ENCODE measurements around the gene AFF1.

The AFF1 gene

DNA sequence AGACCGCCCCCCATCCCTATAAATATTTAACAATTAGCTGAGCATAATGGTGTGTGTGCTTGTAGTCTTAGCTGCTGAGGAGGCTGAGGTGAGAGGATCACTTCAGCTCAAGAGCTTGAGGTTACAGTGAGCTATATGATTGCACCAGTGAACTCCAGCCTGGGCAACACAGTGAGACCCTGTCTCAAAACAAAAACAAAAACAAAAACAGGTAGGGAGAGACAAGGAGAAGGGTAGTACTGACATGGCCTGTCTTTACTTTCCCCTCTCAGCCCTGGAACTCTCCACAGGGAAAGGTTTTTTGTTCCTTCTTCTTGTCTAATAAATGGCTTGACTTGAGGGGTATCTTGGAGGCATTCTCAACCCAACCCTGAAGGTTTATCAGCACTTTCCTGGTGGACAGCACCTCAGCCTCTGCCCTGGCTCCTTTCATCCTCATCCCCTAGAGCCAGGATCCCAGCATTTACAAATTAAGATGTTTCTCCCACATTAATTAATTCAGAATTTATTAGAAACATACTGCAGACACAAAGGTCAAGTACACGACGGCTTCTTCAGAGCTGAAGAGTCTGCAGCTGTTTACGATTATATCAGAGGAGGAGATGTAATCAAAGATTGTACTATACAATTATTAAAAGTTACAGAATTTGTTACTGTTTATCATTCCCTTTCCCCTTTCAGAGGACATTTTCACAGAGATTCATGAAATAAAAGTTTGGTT is 131.8 kb downstream of the AFF1 start:
- no peaks in the 10 kb centered on the region for H3K36me3 ChIP-seq (ENCODE audit: low read length)
- no peaks in the 10 kb centered on the region for H3K27me3 ChIP-seq (ENCODE audit: low read length)
- H3K9ac ChIP-seq (ENCODE audit: low read length), result no peak overlapping the region
- no peak for TF ChIP-seq EZH2phosphoT487 (conservative IDR thresholded peaks at IDR 0.05; ENCODE audit: low read length)
- TF ChIP-seq, protein P1, sequence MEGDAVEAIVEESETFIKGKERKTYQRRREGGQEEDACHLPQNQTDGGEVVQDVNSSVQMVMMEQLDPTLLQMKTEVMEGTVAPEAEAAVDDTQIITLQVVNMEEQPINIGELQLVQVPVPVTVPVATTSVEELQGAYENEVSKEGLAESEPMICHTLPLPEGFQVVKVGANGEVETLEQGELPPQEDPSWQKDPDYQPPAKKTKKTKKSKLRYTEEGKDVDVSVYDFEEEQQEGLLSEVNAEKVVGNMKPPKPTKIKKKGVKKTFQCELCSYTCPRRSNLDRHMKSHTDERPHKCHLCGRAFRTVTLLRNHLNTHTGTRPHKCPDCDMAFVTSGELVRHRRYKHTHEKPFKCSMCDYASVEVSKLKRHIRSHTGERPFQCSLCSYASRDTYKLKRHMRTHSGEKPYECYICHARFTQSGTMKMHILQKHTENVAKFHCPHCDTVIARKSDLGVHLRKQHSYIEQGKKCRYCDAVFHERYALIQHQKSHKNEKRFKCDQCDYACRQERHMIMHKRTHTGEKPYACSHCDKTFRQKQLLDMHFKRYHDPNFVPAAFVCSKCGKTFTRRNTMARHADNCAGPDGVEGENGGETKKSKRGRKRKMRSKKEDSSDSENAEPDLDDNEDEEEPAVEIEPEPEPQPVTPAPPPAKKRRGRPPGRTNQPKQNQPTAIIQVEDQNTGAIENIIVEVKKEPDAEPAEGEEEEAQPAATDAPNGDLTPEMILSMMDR (IDR thresholded peaks at IDR 0.05; ENCODE audit: insufficient read depth, low read length, poor library complexity, severe bottlenecking), result no peak
- no peak overlapping the region for H2AFZ ChIP-seq (ENCODE audit: low read depth, low read length, severe bottlenecking)
- H3K4me2 ChIP-seq (ENCODE audit: low read depth, low read length, poor library complexity, severe bottlenecking), result no peak overlapping the region
- H3K79me2 ChIP-seq (ENCODE audit: insufficient read depth, low read length), result no peaks in the 10 kb centered on the region
- H3K9me3 ChIP-seq (ENCODE audit: insufficient read depth, low read length), result no peaks in the 10 kb centered on the region
- no peak overlapping the region for H3K27ac ChIP-seq (ENCODE audit: low read depth, low read length)
- H4K20me1 ChIP-seq (ENCODE audit: low read depth, low read length), result no peaks in the 10 kb centered on the region
- H3K9me2 ChIP-seq (replicated peaks; ENCODE audit: insufficient read depth, low read length), result no peaks in the 10 kb centered on the region
- H3F3A ChIP-seq (ENCODE audit: insufficient read depth), result no peaks in the 10 kb centered on the region
- H3K4me3 ChIP-seq (ENCODE audit: insufficient read depth, low read length, poor library complexity, severe bottlenecking), result no peak overlapping the region

DNA sequence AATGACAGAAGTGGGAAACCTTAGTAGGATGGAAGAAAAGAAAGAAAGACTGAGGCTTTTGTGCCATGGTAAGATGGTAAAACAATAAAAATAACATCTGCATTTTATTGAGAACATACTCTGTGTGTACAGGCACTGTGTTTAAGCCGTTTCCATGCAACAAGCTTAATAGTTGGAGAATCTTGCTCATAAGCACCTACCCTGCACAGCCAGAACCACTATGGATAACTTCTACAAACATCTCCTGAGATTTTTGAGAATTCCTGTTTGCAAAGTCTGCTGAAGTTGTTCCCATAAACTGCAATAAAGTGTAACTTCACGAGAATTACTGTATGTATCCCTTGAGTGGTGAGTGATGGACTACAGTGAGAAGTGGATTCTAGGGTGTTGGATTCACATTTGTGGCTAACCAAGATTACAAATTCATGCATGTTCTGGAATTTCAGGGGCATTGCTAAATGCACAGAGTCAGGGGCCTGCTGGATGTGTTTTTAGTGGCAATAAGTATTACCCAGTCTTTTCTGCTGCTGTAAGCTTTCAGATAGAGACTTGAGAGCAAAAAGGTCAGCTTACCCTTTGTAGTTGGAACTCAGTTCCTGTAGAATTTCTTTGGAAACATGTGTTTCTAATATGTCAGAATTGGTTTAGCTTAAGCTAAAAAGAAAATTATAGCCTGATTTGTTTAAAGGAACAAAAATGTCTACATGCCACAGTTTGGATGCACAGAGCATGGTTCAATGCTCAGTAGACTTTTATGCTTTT is 132.5 kb downstream of the AFF1 start:
- no peaks in the 10 kb centered on the region for H3K27me3 ChIP-seq (ENCODE audit: low read length)
- no peaks in the 10 kb centered on the region for H4K20me1 ChIP-seq (ENCODE audit: low read depth, low read length)
- no peaks in the 10 kb centered on the region for H3F3A ChIP-seq (ENCODE audit: insufficient read depth)
- H3K4me2 ChIP-seq (ENCODE audit: low read depth, low read length, poor library complexity, severe bottlenecking), result no peak overlapping the region
- no peak overlapping the region for H3K4me3 ChIP-seq (ENCODE audit: insufficient read depth, low read length, poor library complexity, severe bottlenecking)
- no peaks in the 10 kb centered on the region for H3K9me2 ChIP-seq (replicated peaks; ENCODE audit: insufficient read depth, low read length)
- H3K27ac ChIP-seq (ENCODE audit: low read depth, low read length), result no peak overlapping the region
- no peak overlapping the region for H2AFZ ChIP-seq (ENCODE audit: low read depth, low read length, severe bottlenecking)
- TF ChIP-seq, protein P1 (IDR thresholded peaks at IDR 0.05; ENCODE audit: insufficient read depth, low read length, poor library complexity, severe bottlenecking), result no peak
- TF ChIP-seq EZH2phosphoT487 (conservative IDR thresholded peaks at IDR 0.05; ENCODE audit: low read length), result no peak
- H3K9me3 ChIP-seq (ENCODE audit: insufficient read depth, low read length), result no peaks in the 10 kb centered on the region
- H3K36me3 ChIP-seq (ENCODE audit: low read length), result no peaks in the 10 kb centered on the region
- H3K9ac ChIP-seq (ENCODE audit: low read length), result no peak overlapping the region
- H3K79me2 ChIP-seq (ENCODE audit: insufficient read depth, low read length), result no peaks in the 10 kb centered on the region

DNA sequence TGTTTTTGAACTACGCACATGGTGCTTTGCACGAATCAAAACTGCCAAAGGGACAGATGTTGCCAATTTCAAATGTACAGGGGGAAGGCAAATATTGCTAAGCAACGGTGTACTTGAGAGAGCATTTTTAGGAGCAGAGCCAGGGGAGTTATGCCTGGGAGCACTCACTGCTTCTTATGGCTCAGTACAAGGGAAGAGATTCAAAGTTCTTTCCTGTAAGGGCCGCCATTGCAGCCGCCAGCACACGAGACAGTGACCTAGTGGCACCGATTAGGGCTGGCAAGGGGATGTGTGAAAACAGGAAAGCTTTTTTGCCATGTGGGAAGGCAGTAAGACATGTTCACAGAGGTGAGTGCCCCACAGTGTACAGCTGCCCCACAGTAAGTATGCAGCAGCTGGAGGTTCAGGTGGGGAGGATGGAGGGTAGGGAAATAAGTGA is 133.8 kb downstream of the AFF1 start:
- Histone ChIP-seq H4K20me1 (ENCODE audit: low read depth, low read length) (no peaks in the 10 kb centered on the region), H3K4me2 (ENCODE audit: low read depth, low read length, poor library complexity, severe bottlenecking) (no peak overlapping the region), H3K27me3 (ENCODE audit: low read length) (no peaks in the 10 kb centered on the region), H3K4me3 (ENCODE audit: insufficient read depth, low read length, poor library complexity, severe bottlenecking) (no peak overlapping the region), H3K36me3 (ENCODE audit: low read length) (no peaks in the 10 kb centered on the region), H3K9me2 (replicated peaks; ENCODE audit: insufficient read depth, low read length) (no peaks in the 10 kb centered on the region), H3K9me3 (ENCODE audit: insufficient read depth, low read length) (no peaks in the 10 kb centered on the region), H3K79me2 (ENCODE audit: insufficient read depth, low read length) (no peaks in the 10 kb centered on the region), H3K27ac (ENCODE audit: low read depth, low read length) (no peak overlapping the region), H3K9ac (ENCODE audit: low read length) (no peak overlapping the region), H2AFZ (ENCODE audit: low read depth, low read length, severe bottlenecking) (no peak overlapping the region), H3F3A (ENCODE audit: insufficient read depth) (0 out of 2 replicates have a peak, but pooled peaks cover 3% of the 10 kb centered on the region)
- TF ChIP-seq EZH2phosphoT487 (conservative IDR thresholded peaks at IDR 0.05; ENCODE audit: low read length), result no peak
- TF ChIP-seq, protein P1 (IDR thresholded peaks at IDR 0.05; ENCODE audit: insufficient read depth, low read length, poor library complexity, severe bottlenecking), result no peak
